GM19467 (cell line): ENCODE data around the gene MAGI1.

Experiments
- ATAC-seq: cut with Tn5 transposase; IDR thresholded peaks from one replicate; pipeline ENCODE4 v1.9.1; 2021; ENCODE audit warnings: mild to moderate bottlenecking, moderate library complexity; ENCODE audit not compliant: unreplicated experiment

Gene MAGI1

DNA sequence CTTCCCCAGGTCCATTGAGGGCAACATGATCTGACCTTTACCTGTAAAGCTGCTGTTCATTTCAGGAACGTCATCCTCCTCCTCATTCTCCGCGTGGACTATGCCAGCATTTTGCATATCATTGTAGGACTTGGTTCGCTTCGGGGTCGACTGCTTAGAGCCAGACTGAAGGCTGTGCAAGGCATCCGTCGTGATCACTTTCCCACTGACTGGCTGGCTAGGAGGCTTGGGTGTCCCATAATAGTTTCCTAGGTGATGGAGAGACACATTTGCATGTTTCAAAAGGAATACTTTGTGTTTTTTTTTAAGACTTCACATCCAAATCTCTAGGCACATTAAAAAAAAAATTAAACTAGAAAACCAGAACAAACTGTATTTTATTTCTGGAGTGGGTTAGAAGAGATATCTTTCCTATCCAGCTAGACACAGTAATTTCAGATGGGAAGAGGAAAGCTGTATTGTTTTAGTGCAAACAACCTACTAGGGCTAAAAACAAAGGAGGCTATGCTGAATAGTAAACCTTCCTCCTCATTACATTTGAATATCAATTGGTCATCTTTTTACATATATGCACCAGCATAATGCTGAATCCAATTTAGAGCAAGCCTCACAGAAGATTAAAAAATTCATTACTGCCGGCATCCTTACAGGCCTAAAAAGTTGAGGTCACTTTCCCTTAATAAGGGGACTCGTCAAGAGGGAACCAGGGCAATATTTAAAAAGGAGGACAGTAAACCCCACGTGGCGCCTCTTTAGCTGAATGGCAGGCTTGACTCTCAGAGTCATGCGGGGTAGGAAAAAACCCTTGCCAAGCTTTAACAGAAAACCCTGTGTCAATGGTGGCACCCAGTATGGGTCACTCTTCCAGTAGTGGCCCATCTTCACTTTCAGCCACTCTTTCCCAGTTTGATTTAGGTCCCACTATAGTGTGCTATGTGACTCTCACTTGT lies 559.9 kb downstream of the MAGI1 start:
- ATAC-seq = no peak

DNA sequence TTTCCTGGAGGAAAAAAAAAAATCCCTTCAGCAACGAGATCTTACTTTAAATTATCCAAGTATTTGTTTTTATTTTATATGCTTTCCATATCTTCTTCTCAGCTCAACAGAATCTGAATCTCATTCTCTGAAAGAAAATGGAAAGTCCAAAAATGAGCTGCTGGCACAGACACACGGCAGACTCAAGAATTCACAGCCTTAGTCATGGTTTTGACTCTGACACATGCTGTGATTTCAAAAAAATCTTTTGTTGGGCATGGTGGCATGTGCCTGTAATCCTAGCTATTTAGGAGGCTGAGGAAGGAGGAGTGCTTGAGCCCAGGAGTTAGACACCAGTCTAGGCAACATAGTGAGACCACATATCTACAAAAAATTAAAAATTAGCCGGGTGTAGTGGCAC lies 565.0 kb downstream of the MAGI1 start:
- no peak for ATAC-seq

DNA sequence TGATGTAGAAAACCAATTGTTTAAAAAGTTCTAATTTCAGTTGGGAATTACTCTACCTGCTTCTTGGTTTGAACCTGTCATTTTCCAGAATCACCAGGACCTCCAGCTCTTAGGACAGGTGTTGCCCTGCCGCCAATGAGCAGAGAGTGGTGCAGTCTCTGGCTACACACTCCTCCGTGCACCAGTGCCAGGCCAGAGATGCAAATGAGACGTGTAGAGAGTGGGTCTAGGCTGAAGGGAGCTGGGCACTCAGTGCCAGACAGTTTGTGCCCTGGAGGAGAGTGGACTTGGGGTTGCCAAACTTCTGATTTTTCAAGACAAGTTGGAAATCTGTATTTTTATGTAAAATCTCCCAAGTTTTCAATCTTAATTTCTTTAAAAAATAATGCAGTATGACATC lies 566.2 kb downstream of the MAGI1 start:
- no peak for ATAC-seq

DNA sequence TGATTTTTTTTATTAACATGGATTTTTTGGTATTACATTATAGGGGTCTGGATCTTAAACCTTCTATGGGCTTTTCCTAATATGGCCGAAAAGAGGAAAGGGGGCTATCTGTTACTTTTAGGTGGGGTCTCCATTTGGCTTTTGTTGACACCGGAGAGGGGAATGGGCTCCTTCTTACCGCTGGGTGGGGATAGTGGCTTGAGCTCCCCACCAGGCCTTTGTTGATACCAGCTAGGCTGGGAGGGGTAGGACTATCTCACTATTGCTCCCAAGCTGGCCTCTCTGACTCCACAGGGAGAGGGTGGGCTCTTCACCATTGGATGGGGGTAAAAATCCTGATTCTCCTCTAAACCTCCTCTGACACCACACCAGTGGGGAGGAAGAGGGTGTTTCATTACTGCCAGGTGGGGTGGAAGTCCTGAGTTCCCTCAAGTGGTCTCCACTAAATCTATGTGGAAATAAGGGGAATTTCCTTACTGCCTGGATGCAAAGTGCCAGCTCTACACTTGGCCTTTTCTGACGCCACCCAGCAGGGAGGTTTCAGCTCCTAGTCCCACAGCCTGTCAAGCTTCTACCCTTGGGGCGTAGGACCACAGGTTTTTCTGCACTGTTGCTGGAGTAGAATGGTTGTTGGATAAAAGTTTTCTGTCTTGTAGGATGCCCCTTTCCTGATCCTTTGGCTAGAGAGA lies 572.3 kb downstream of the MAGI1 start:
- ATAC-seq = no peak

DNA sequence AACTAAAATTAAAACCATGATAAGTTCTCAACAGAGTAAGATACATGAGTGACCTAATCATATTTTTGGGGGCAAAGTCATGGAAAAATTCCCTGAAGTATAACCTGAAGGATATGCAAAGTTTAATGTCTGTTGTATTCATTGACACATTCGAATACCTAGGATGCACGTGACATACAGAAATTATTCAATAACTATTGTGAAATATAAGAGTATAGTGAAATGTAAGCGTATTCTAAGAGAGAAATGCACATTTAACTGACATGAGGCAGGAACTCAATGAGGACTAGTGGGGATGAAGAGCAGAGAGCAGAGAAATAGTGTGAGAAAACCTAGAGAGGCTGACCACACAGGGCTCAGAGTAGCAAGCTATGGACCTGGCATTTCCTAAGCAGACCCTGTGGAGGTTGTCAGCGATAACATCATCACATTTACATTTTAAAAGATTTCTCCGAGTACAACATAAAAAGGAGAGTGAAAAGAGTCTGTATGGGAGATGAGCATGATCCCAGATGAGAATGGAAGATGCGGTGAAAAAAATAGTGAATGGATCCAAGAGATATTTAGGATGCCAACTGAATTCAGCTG lies 588.8 kb downstream of the MAGI1 start:
- no peak for ATAC-seq

DNA sequence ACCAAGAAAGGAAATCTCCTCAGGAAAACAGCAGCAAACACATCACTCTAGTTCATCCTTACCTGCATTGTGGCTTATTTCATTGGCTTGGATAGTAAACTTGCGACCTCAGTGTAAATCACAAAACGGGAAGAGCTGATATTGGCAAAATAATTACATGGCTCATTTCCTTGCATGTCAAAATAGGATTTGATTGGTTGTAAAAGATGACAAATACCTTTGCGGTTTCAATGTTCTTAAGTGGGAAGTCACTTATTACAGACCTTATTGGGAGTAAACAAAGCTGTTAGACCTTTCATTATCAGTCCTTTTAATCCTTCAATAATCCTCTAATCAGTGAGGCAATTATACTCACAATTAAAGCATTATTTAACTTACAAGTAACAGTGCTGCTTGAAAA lies 590.6 kb downstream of the MAGI1 start:
- no peak for ATAC-seq

DNA sequence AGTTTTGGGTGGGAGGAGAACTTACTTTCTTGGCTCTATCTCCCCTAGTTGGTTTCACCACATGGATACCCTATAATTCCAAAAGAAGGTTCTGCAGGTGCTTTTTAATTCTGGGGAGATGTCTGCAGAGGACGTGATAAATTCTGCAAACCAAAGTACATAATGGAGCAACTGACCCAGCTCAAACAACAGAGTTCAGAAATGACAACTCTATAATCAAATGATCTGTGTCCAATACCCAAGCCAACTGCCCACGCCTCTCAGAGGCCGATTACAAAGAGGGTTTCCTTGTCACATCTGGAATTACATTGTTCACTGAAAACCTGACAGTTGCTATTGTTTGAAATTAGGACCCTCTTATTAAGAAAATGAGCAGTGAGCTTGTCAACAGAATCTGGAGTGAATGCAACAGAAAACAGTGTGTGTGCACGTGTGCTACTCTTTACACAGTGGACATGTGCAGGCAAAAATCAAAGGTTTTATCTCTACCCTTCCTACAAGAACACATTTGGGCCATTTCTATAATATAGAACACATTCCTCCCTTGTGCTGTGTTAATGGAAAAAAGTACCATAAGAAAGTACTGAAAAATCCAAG lies 593.0 kb downstream of the MAGI1 start:
- ATAC-seq = no peak

DNA sequence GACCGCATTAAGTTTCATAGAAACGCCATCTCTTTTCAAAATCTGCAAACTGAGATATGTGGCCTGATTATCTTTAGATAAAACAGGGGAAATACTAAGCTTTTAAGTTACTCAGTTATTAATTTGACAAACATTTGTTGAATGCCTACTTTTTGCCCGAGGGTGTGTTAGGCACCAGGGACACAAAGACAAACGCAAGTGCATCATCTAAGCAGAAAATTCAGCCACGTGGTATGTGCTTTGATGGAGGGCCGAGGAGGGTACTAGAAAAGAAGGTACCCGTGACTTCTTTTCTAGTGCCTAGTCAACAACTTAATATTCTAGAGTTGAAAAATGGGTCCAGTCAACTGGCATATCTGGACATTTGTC lies 594.3 kb downstream of the MAGI1 start:
- no peak for ATAC-seq

DNA sequence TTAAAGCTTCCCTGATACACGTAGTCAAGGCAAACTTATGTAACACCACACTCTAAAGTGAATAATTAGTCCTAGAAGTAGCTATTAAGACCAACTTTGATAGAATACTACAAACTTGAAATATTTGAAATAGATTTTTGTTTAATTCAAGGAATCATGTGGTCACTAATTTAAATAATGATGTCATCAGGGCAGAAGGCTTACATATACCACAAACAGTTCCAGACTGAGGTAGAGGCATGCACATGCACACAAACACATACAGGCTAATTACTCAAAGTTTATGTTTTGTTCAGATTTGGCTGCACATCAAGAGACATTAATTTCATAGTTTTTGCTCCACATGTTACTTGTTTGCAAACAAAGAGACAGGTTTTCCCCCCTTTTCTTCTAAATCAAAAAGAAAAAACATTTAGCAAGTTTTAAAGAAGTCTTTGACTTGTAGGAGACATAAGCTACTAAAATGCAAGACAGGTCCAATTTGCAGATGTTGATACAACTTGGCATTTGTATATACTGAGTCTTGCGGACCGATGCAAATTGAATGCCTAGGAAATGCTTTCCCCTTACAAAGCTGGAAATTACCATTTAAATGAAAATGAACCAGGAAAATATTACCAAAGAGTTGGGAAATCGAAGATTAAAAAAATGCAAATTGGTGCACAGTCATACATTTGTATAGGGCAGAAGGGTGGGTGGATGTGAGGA lies 594.8 kb downstream of the MAGI1 start:
- no peak for ATAC-seq

DNA sequence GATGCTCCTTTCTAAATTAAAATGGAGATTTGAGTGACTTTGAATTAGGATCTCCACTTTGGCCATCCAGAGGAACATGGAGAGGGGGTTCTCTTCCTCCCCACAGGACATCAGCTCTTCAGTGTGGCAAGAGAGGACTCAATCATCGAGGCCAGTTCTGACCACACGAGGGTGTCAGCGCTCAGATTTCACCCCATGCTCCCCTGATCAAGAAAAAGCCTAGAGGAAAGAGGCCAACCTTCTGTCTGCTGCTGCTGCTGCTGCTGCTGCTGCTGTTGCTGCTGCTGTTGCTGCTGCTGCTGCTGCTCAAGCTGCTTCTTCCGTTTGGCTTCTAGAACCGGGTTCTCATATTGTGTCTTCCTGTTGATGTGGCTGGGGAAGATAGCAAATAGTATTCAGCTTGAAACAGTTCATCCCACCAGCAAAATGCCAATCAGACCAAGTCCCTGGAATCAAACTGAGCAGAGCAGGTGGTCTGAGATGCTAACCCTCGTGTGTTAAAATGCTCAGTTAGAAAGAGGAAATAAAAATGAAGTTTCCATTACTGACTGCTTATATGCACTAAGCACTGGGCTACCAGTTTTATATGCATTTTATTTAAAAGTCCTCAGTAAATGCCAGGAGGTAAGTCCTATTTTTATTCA lies 599.0 kb downstream of the MAGI1 start:
- no peak for ATAC-seq

DNA sequence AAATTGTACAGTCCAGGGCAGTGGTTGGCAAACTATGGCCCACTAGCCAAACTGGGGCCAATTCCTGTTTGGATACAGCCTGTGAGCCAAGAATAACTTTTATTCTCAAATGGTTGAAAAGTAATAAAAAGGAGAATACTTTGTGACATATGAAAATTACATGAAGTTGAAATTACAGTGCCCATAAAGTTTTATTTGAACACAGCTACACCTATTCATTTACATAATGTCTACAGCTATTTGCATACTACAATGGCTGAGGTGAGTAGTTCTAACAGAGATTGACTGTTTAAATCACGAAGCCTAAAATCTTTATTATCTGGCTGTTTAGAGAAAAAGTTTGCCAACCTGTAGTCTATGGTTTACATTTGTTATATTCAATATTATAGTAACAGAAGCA lies 600.1 kb downstream of the MAGI1 start:
- ATAC-seq = no peak

DNA sequence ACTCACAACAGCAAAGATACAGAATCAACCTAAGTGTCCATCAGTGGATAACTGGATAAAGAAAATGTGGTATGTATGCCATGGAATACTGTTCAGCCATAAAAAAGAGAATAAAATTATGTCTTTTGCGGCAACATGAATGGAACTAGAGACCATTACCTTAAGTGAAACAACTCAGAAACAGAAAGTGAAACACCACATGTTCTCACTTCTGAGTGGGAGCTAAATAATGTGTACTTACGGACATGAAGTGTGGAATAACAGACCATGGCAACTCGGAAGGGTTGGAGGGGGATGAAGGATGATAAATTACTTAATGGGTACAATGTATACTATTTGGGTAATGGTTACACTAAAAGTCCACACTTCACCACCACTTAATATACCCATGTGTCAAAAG lies 600.6 kb downstream of the MAGI1 start:
- ATAC-seq = no peak

DNA sequence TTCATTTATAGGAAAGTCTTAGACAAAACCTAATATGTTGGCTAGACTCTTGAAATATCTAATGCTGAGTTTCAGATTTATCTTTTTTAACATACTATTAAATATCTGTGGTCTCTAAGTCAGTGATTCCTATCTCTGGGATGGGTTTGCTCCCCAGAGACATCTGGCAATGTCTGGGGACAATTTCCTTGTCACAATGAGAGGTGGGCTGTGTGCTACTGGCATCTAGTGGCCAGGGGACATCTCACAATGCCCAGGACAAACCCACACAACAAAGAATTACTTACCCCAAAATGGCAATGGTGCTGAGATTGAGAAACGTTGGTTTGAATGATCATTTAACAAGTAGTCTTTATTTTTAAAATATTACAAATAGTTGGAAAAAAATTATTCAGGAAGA lies 602.1 kb downstream of the MAGI1 start:
- ATAC-seq = no peak

DNA sequence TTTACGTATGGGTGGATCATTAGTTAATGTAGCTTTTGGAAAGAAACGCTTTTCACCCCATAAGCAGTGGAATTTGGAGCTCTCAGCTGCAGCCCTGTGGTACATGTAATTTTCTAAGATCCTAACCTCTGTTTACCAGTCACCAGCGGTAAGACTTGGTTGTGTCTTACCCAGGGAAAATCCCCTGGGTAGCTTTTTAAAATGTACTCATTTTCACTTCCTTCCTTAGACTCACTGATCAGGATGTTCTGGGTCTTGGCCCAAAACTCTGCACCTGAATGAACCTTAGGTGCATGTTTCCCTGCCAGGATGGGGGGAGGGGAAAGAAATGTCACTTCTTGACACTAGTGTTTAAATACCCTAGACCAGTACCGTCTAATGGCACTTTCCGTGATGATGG lies 605.2 kb downstream of the MAGI1 start:
- ATAC-seq = no peak

DNA sequence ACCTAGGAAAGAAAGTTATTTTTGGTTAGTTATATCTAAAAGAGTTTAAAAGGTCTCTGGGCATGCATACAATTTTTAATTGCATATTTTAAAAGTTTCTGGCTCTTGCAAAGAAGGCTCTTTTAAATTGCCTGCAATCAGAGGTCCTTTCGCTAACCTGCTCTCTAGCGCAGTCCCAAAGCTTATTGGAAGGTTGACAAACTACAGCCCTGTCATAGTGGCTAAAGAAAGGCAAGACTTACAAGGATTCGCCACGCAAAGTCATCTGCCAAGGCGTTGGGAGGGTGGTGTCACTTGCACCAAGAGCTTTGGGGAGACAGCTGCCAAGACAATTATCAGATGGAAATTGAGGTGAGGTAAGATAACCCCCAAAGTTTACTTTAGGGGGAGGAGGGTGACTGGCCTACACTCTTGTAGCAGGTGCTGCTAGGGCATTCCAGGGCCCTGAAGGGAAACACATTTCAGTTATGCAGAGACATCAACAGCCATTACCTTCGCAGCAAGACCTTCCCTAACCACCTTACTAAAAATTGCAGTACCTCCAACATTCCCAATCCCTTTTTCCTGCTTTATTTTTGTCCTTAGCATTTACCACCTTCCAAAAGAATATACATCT lies 606.2 kb downstream of the MAGI1 start:
- no peak for ATAC-seq

DNA sequence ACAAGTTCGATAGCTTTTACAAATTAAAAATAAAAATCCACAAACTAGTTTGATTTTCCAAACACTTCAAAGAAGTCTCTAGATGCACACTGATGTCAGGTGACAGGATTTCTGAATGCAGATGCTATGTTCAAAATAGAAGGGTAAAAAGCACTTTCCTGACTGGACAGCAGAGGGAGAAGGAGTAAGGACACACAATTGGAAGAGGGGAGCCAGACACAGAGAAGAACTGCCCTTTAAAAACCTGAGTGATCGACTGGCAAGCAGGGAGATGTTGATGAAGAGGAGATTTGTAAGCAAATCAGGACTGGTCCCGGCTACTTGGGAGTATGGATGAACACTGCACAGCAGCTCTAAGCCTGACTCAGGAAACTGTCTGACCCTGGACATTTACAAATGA lies 612.8 kb downstream of the MAGI1 start:
- ATAC-seq = no peak

DNA sequence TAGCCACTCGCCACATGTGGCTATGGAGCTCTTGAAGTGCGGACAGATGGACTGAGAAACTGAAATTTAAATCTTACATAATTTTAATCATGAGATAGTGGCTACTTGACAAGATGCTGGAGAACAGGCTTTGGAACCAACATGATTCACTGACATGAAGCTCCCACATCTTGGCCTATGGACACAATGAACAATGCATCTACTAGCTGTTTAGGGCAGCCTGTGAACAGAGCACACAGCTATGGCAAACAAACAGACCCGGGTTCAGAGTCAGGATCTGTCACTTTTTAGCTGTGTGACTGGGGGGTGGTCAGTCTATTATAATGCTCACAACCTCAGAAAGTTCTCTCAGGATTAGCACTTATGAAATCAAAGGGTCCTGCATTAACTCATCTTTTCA lies 616.6 kb downstream of the MAGI1 start:
- no peak for ATAC-seq

DNA sequence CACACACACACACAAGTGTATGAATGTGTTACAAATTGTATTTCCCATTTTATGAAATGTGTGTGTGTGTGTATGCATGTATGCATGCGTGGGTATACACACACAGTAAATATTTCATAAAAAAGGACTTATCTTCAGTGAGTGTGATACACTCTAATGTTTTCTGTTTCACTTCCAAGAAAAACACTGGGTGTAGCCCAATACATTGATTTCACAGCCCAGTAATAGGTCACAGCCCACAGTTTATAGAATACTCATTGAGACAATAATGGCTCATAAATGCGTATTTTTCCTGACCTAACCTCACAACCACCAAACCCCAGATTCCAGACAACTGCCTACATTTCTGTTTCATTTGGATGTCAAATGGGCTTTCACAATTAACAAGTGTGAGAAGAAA lies 619.5 kb downstream of the MAGI1 start:
- ATAC-seq = no peak

DNA sequence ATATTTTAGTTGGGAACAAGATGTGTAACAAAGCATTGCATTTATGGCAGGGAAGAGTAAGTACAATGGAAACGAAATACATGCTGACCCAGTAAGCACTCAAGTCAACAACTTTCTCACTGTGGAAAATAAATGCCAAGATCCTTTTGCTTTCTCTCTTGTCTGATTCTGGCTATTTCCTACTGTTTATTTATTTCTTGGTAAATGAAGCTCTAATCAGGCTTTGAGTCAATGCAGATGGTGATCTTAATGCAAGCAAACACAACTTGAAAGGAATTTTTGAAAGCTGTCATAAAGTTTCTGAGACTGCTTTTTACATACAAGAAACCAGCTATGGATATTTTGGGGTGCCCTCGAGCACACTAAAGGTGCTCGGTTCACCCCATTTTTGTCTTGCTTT lies 624.8 kb downstream of the MAGI1 start:
- no peak for ATAC-seq

DNA sequence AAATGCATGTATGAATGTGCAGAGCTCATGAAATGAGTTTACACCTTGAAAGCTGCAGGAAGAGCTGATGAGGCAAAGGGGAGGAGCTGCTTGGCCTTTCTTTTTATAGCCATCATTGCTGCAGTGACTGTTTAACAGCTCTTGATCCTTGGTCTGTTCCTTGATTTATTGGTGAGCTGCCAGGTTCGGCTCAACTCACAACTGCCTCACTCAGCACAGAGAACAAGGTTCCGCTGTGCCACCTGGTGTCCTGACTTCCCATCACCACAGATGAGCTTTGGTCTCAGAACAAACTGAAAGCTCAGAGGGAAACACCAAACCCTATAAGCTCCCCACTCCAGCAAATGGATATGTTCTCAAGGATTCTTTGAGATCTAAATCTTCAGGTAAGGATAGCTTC lies 626.1 kb downstream of the MAGI1 start:
- no peak for ATAC-seq
